ENCODE data around the gene JUP. TPM values are rescaled to one million over a fixed set of nuclear protein-coding genes. Genes with fewer than 3 reads are reported as not detected.

The JUP gene
- polyA plus RNA-seq, 1 of the 3 experiments (the other 2 are of a cell fraction) = 13.0 TPM

DNA sequence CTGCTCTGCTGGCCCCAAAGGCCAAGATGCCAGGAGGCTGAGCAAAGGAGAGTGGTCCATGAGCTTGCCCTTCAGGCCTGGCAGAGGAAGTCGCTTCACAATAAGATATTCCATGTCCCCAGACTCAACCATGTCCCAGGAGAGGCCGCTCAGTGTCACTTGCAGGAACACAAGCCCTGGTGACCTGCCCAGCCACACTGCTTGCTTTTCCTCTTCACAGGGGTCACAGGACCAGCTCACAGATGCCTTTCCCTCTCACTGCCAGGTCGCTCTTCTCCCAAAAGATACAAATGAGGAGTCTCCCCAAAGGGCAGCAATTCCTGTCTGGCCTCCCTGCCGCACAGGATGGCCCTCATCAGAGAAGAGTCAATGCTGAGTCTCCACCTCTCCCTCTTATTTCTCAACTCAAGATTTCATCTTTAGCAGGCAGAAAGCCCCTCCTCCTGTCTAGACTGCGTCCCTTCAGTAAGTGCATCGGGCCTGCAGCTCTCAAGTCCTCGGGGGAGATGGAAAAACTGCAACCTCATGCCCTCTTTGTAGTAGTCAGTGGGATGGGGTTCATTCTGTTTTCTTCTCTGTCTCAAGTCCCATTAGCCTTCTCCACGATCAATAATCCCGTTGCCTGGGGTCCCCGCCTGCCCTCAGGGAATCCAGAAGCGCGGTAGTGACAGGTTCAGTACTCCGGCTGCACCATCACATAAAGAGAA lies 5.0 kb downstream of the JUP start:
- no peaks in the 10 kb centered on the region for H3K9me3 ChIP-seq
- H3K4me2 ChIP-seq = no peak overlapping the region
- H4K20me1 ChIP-seq (ENCODE audit: insufficient read depth) = peaks cover 6% of the 10 kb centered on the region; the same call in 1 of the 2 replicates
- peaks cover 22 to 41% of the 10 kb centered on the region in 2 experiments for H3K4me1 ChIP-seq (ENCODE audit: control insufficient read depth in 1 of 2, insufficient read depth in 2 of 2, low read depth in 1 of 2, low read length in 1 of 2)
- DNase-seq = no peak
- peaks cover 17% of the 10 kb centered on the region for H3F3A ChIP-seq (replicated peaks; ENCODE audit: insufficient read depth)
- H3K4me3 ChIP-seq (ENCODE audit: low read depth in 2 of 2, low read length in 1 of 2) = no peak overlapping the region
- H2AFZ ChIP-seq (ENCODE audit: low read depth) = no peak overlapping the region
- no peaks in the 10 kb centered on the region for H3K9me2 ChIP-seq
- POLR2A ChIA-PET = no interaction called here
- no peak overlapping the region for H3K9ac ChIP-seq
- H3K27ac ChIP-seq (ENCODE audit: low read depth in 2 of 2, low read length in 1 of 2) = no peak overlapping the region
- H3K36me3 ChIP-seq (replicated peaks in 1 of 2; ENCODE audit: control insufficient read depth in 1 of 2, insufficient read depth in 2 of 2, low read length in 1 of 2) = no peaks in the 10 kb centered on the region
- CTCF ChIA-PET = no interaction called here
- no peaks in the 10 kb centered on the region for H3K79me2 ChIP-seq (ENCODE audit: insufficient read depth)
- WGBS (ENCODE audit: low lambda C conversion rate) = 79% methylated on average over 12 of the region's 13 CpGs
- TF ChIP-seq, protein P1, sequence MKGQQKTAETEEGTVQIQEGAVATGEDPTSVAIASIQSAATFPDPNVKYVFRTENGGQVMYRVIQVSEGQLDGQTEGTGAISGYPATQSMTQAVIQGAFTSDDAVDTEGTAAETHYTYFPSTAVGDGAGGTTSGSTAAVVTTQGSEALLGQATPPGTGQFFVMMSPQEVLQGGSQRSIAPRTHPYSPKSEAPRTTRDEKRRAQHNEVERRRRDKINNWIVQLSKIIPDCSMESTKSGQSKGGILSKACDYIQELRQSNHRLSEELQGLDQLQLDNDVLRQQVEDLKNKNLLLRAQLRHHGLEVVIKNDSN (IDR thresholded peaks at IDR 0.05; ENCODE audit: borderline replicate concordance, low read depth) = no peak
- H3K27me3 ChIP-seq (ENCODE audit: insufficient read depth) = no peaks in the 10 kb centered on the region

DNA sequence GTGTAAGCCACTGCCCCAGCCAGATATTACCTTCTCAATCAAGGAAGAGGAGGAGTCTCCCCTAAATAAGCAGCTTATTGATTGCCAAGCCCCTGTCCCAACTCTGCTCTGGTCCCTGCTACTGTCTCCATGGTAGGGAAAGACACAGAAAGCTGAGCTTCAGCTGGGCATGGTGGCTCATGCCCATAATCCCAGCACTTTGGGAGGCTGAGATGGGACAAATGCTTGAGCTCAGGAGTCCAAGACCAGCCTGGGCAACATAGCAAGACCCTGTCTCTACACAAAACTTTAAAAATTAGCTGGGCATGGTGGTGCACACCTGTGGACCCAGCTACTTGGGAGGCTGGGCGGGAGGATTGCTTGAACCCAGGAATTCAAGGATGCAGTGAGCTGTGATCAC lies 6.6 kb downstream of the JUP start:
- TF ChIP-seq, protein P1 (IDR thresholded peaks at IDR 0.05; ENCODE audit: borderline replicate concordance, low read depth) = no peak
- TF ChIP-seq EZH2phosphoT487 (IDR thresholded peaks at IDR 0.05; ENCODE audit: borderline replicate concordance, low read depth) = no peak
- TF ChIP-seq SMC3 (IDR thresholded peaks at IDR 0.05; ENCODE audit: low read depth, low read length) = no peak
- TF ChIP-seq, protein P2, sequence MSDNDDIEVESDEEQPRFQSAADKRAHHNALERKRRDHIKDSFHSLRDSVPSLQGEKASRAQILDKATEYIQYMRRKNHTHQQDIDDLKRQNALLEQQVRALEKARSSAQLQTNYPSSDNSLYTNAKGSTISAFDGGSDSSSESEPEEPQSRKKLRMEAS (IDR thresholded peaks at IDR 0.05; ENCODE audit: low read depth) = no peak
- TF ChIP-seq CHD2 (IDR thresholded peaks at IDR 0.05; ENCODE audit: low read length, partially characterized antibody) = no peak
- no peak for TF ChIP-seq FOXM1 (IDR thresholded peaks at IDR 0.05; ENCODE audit: low read depth)
- TF ChIP-seq GABPA (IDR thresholded peaks at IDR 0.05; ENCODE audit: low read depth) = no peak
- TF ChIP-seq RXRA (IDR thresholded peaks at IDR 0.05; ENCODE audit: borderline replicate concordance, low read depth) = no peak
- no peak for TF ChIP-seq MEF2A (IDR thresholded peaks at IDR 0.05; ENCODE audit: borderline replicate concordance, low read depth)
- no peak for TF ChIP-seq YY1 (IDR thresholded peaks at IDR 0.05; ENCODE audit: low read depth)
- no peak for TF ChIP-seq ELF1 (IDR thresholded peaks at IDR 0.05)
- no peak for TF ChIP-seq FOSL2 (IDR thresholded peaks at IDR 0.05; ENCODE audit: borderline replicate concordance, low read depth)
- no peak overlapping the region for H3K4me2 ChIP-seq
- no peak overlapping the region for H3K9ac ChIP-seq
- no peaks in the 10 kb centered on the region for H3K27me3 ChIP-seq (ENCODE audit: insufficient read depth)
- WGBS (ENCODE audit: low lambda C conversion rate) = 100% methylated on average over 1 of the region's 1 CpG
- H3K79me2 ChIP-seq (ENCODE audit: insufficient read depth) = no peaks in the 10 kb centered on the region
- no peaks in the 10 kb centered on the region for H3K9me3 ChIP-seq
- peaks cover 6% of the 10 kb centered on the region; the same call in 1 of the 2 replicates for H4K20me1 ChIP-seq (ENCODE audit: insufficient read depth)
- no peak overlapping the region for H2AFZ ChIP-seq (ENCODE audit: low read depth)
- no peaks in the 10 kb centered on the region for H3K36me3 ChIP-seq (replicated peaks in 1 of 2; ENCODE audit: control insufficient read depth in 1 of 2, insufficient read depth in 2 of 2, low read length in 1 of 2)
- no peaks in the 10 kb centered on the region for H3K9me2 ChIP-seq
- no peak for DNase-seq
- no peak overlapping the region for H3K27ac ChIP-seq (ENCODE audit: low read depth in 2 of 2, low read length in 1 of 2)
- ChIA-PET CTCF (interaction anchor here (0.7 to 1.0 kb wide), 3 partner anchors 9 to 32 kb away, joined by 3 to 4 read pairs (median 3); partner anchors contain the start of gene P3H4), POLR2A (no interaction called here)
- peaks cover 22 to 32% of the 10 kb centered on the region in 2 experiments for H3K4me1 ChIP-seq (ENCODE audit: control insufficient read depth in 1 of 2, insufficient read depth in 2 of 2, low read depth in 1 of 2, low read length in 1 of 2)
- H3K4me3 ChIP-seq (ENCODE audit: low read depth in 2 of 2, low read length in 1 of 2) = no peak overlapping the region
- peaks cover 21% of the 10 kb centered on the region for H3F3A ChIP-seq (replicated peaks; ENCODE audit: insufficient read depth)
